Liver (tissue), 9 donors: ENCODE results near the gene CRTAP. TPM values are rescaled to one million over a fixed set of nuclear protein-coding genes. Genes with fewer than 3 reads are reported as not detected.

Source experiments
- DNase-seq: peaks from one replicate; pipeline ENCODE4 v3.0.0-alpha.2; 2017; ENCODE audit warnings: low spot score
- H3K27ac ChIP-seq, 2 donors: one replicate each; pipeline ENCODE4 v1.7.0; 2013; ENCODE audit warnings: inconsistent platforms in 2 of 2, low read length in 2 of 2, control low read depth in 1 of 2, low read depth in 1 of 2, mild to moderate bottlenecking in 1 of 2
- H3K27me3 ChIP-seq, 4 donors: one replicate each; pipeline versions ENCODE4 v1.6.1 to v1.7.0; 2013; ENCODE audit warnings: low read length in 3 of 4, inconsistent platforms in 1 of 4, mild to moderate bottlenecking in 1 of 4, moderate library complexity in 1 of 4; ENCODE audit not compliant: control insufficient read depth in 4 of 4, insufficient read depth in 4 of 4
- H3K36me3 ChIP-seq, 4 donors: one replicate each; pipeline versions ENCODE4 v1.6.1 to v1.7.0; 2013; ENCODE audit warnings: low read length in 3 of 4, mild to moderate bottlenecking in 3 of 4, low read depth in 1 of 4, moderate library complexity in 1 of 4; ENCODE audit not compliant: control insufficient read depth in 4 of 4, insufficient read depth in 3 of 4
- H3K4me1 ChIP-seq, 4 donors: one replicate each; pipeline versions ENCODE4 v1.6.1 to v1.7.0; 2013; ENCODE audit warnings: low read length in 3 of 4, mild to moderate bottlenecking in 3 of 4, moderate library complexity in 1 of 4; ENCODE audit not compliant: control insufficient read depth in 4 of 4, insufficient read depth in 4 of 4
- H3K4me3 ChIP-seq, 3 donors: one replicate each; pipeline versions ENCODE4 v1.6.1 to v1.7.0; 2013; ENCODE audit warnings: low read length in 3 of 3, control low read depth in 1 of 3, low read depth in 1 of 3, mild to moderate bottlenecking in 1 of 3
- H3K9ac ChIP-seq, 2 donors: one replicate each; pipeline ENCODE4 v1.7.0; 2013; ENCODE audit warnings: low read length in 2 of 2, mild to moderate bottlenecking in 2 of 2, moderate library complexity in 2 of 2, control low read depth in 1 of 2, low read depth in 1 of 2
- H3K9me3 ChIP-seq, 4 donors: one replicate each; pipeline versions ENCODE4 v1.6.1 to v1.7.0; 2013; ENCODE audit warnings: low read length in 3 of 4; ENCODE audit not compliant: control insufficient read depth in 4 of 4
- CTCF ChIP-seq: fragments of 150-350 bp; IDR thresholded peaks from 2 replicates; pipeline ENCODE4 v1.5.1; 2017; ENCODE audit warnings: improper control_type of control experiment, low read depth, low read length; ENCODE audit not compliant: missing input control
- EGR1 ChIP-seq, 2 donors: IDR thresholded peaks; 2 replicates each; pipeline ENCODE4 v1.6.1; 2016 to 2018; ENCODE audit warnings: antibody characterized with exemption in 2 of 2, low read depth in 2 of 2
- FOXA1 ChIP-seq: IDR thresholded peaks from 2 replicates; pipeline ENCODE4 v1.6.1; 2016; ENCODE audit warnings: antibody characterized with exemption
- FOXA2 ChIP-seq: IDR thresholded peaks from 2 replicates; pipeline ENCODE4 v1.6.1; 2016; ENCODE audit warnings: antibody characterized with exemption
- GABPA ChIP-seq, 2 donors: IDR thresholded peaks in 1 of 2; conservative IDR thresholded peaks in 1 of 2; 2 replicates each; pipeline ENCODE4 v1.6.1; 2016; ENCODE audit warnings: antibody characterized with exemption in 2 of 2, mild to moderate bottlenecking in 1 of 2, moderate library complexity in 1 of 2
- HNF4A ChIP-seq, 2 donors: conservative IDR thresholded peaks; 2 replicates each; pipeline ENCODE4 v1.6.1; 2016; ENCODE audit warnings: antibody characterized with exemption in 2 of 2, mild to moderate bottlenecking in 2 of 2
- HNF4G ChIP-seq: IDR thresholded peaks from 2 replicates; pipeline ENCODE4 v1.6.1; 2016; ENCODE audit warnings: antibody characterized with exemption
- JUND ChIP-seq, 2 donors: IDR thresholded peaks; 2 replicates each; pipeline ENCODE4 v1.6.1; 2016; ENCODE audit warnings: antibody characterized with exemption in 2 of 2
- MAX ChIP-seq: IDR thresholded peaks from 2 replicates; pipeline ENCODE4 v1.6.1; 2016; ENCODE audit warnings: antibody characterized with exemption
- NR2F2 ChIP-seq: IDR thresholded peaks from 2 replicates; pipeline ENCODE4 v1.6.1; 2016; ENCODE audit warnings: antibody characterized with exemption
- REST ChIP-seq: IDR thresholded peaks from 2 replicates; pipeline ENCODE4 v1.6.1; 2016; ENCODE audit warnings: antibody characterized with exemption, mild to moderate bottlenecking
- RXRA ChIP-seq, 2 donors: IDR thresholded peaks; 2 replicates each; pipeline ENCODE4 v1.6.1; 2017 to 2018; ENCODE audit warnings: antibody characterized with exemption in 2 of 2, mild to moderate bottlenecking in 1 of 2
- SP1 ChIP-seq: IDR thresholded peaks from 2 replicates; pipeline ENCODE4 v1.6.1; 2018; ENCODE audit warnings: antibody characterized with exemption, mild to moderate bottlenecking
- TAF1 ChIP-seq: conservative IDR thresholded peaks from 2 replicates; pipeline ENCODE4 v1.6.1; 2016; ENCODE audit warnings: antibody characterized with exemption, mild to moderate bottlenecking
- YY1 ChIP-seq: IDR thresholded peaks from 2 replicates; pipeline ENCODE4 v1.6.1; 2016; ENCODE audit warnings: antibody characterized with exemption, mild to moderate bottlenecking
- ZBTB33 ChIP-seq: IDR thresholded peaks from 2 replicates; pipeline ENCODE4 v1.6.1; 2016; ENCODE audit warnings: antibody characterized with exemption
- WGBS: extraction: QIAGEN DNeasy Blood & Tissue Kit; methylation state at CpG from one replicate; pipeline ENCODE4 v1.1.7; 2013; 5-methylcytosine and 5-hydroxymethylcytosine counted together
- polyA plus RNA-seq, 2 donors: library from polyadenylated mRNA; stranded (reverse) in 1 of 2; unstranded in 1 of 2; fragments of 200-250 nt in 1 of 2; fragments of >200 nt in 1 of 2; fragmentation: Nextera tagmentation in 1 of 2; extraction: Ambion mirVana in 1 of 2; gene quantifications; one replicate each; pipeline versions ENCODE4 v1.2.1 to v1.2.3, GENCODE V29; 2013 to 2015
- total RNA-seq, 2 donors: library from RNA; depleted of rRNA; stranded (reverse); fragments of >200 nt; gene quantifications; one replicate each; pipeline ENCODE4 v1.2.3, GENCODE V29; 2014
- donor health status: healthy.
- donor health status: healthy.
- donor health status: healthy.
- donor health status: healthy.
- donor health status: healthy.

CRTAP gene
- total and polyA plus RNA-seq, 4 donors = 26.5 to 47.6 (median 38.5) TPM

GRCh38 chr3:33081812-33082211 lies 32.0 kb upstream of the CRTAP start:
- Histone ChIP-seq H3K9me3 (no peaks in the 10 kb centered on the region), H3K4me3 (no peak overlapping the region), H3K4me1 (peaks cover 0 to 4% (median 1%) of the 10 kb centered on the region in 4 donors), H3K9ac (no peak overlapping the region), H3K36me3 (no peaks in the 10 kb centered on the region), H3K27ac (no peak overlapping the region), H3K27me3 (no peaks in the 10 kb centered on the region)
- no peak for DNase-seq
- no peak for TF ChIP-seq REST
- TF ChIP-seq HNF4G = no peak
- no peak for TF ChIP-seq CTCF
- TF ChIP-seq FOXA1 = no peak
- no peak for TF ChIP-seq NR2F2
- no peak for TF ChIP-seq SP1
- no peak for TF ChIP-seq ZBTB33
- TF ChIP-seq TAF1 = no peak

- Histone ChIP-seq H3K4me1 (peaks cover 0 to 4% (median 1%) of the 10 kb centered on the region in 4 donors), H3K27ac (no peak overlapping the region), H3K4me3 (no peak overlapping the region), H3K27me3 (no peaks in the 10 kb centered on the region), H3K9me3 (no peaks in the 10 kb centered on the region), H3K36me3 (no peaks in the 10 kb centered on the region), H3K9ac (no peak overlapping the region)
- 83% methylated on average over 2 of the region's 2 CpGs for whole genome bisulfite sequencing
- TF ChIP-seq FOXA2 (no peak), MAX (no peak)
- no peak for DNase-seq
Measured at GRCh38 chr3:33083958-33084357, 29.9 kb upstream of the CRTAP start.

GRCh38 chr3:33088691-33089090 lies 25.1 kb upstream of the CRTAP start:
- Histone ChIP-seq H3K9me3 (no peaks in the 10 kb centered on the region), H3K4me3 (no peak overlapping the region), H3K36me3 (peaks cover 5 to 16% (median 9%) of the 10 kb centered on the region in 4 donors), H3K27me3 (no peaks in the 10 kb centered on the region), H3K27ac (no peak overlapping the region), H3K4me1 (peaks cover 0 to 4% (median 1%) of the 10 kb centered on the region in 4 donors), H3K9ac (no peak overlapping the region)
- TF ChIP-seq JUND (IDR thresholded peaks at IDR 0.05) = no peak
- TF ChIP-seq NR2F2 = no peak
- no peak for TF ChIP-seq YY1
- no peak for TF ChIP-seq GABPA (IDR thresholded peaks at IDR 0.05 in 1 of 2, conservative IDR thresholded peaks at IDR 0.05 in 1 of 2)
- TF ChIP-seq HNF4A (conservative IDR thresholded peaks at IDR 0.05) = no peak
- no peak for TF ChIP-seq FOXA1
- TF ChIP-seq EGR1 (IDR thresholded peaks at IDR 0.05; ENCODE audit: low read depth in 2 of 2) = no peak
- no peak for TF ChIP-seq ZBTB33
- TF ChIP-seq RXRA (IDR thresholded peaks at IDR 0.05) = no peak
- no peak for DNase-seq
